Astrocyte of the cerebellum (primary cell): ENCODE measurements around the gene TMEM131.
"Not testable (repeated sequence)": the region's sequence is repeated elsewhere in the genome, so short reads cannot be mapped to it uniquely, and the experiment has no call there.

Experiments used
- DNase-seq: peaks from one replicate; pipeline ENCODE4 v3.0.0-alpha.2; 2011; ENCODE audit warnings: low read depth
- H3K4me3 ChIP-seq: 2 replicates; pipeline ENCODE4 v1.5.1; 2011; ENCODE audit warnings: mild to moderate bottlenecking, low read depth, low read length, moderate library complexity
- in situ Hi-C: cut with HindIII; loops from 2 replicates; pipeline ENCODE4 v1.10.0; 2017; ENCODE audit warnings: low sequenced_read_pairs
- TF ChIP-seq, protein P1 (sequence below): IDR thresholded peaks from 2 replicates; pipeline ENCODE4 v1.5.1; 2012; ENCODE audit warnings: low read length, low read depth, moderate library complexity, mild to moderate bottlenecking; ENCODE audit errors: missing control alignments

TMEM131 gene, protein sequence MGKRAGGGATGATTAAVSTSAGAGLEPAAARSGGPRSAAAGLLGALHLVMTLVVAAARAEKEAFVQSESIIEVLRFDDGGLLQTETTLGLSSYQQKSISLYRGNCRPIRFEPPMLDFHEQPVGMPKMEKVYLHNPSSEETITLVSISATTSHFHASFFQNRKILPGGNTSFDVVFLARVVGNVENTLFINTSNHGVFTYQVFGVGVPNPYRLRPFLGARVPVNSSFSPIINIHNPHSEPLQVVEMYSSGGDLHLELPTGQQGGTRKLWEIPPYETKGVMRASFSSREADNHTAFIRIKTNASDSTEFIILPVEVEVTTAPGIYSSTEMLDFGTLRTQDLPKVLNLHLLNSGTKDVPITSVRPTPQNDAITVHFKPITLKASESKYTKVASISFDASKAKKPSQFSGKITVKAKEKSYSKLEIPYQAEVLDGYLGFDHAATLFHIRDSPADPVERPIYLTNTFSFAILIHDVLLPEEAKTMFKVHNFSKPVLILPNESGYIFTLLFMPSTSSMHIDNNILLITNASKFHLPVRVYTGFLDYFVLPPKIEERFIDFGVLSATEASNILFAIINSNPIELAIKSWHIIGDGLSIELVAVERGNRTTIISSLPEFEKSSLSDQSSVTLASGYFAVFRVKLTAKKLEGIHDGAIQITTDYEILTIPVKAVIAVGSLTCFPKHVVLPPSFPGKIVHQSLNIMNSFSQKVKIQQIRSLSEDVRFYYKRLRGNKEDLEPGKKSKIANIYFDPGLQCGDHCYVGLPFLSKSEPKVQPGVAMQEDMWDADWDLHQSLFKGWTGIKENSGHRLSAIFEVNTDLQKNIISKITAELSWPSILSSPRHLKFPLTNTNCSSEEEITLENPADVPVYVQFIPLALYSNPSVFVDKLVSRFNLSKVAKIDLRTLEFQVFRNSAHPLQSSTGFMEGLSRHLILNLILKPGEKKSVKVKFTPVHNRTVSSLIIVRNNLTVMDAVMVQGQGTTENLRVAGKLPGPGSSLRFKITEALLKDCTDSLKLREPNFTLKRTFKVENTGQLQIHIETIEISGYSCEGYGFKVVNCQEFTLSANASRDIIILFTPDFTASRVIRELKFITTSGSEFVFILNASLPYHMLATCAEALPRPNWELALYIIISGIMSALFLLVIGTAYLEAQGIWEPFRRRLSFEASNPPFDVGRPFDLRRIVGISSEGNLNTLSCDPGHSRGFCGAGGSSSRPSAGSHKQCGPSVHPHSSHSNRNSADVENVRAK (N-terminal part only)

GRCh38 chr2:97995734-97996624 lies at the start of gene TMEM131:
TSS of gene TMEM131 (minus strand) at chr2:97995948. CDS start at chr2:97995662, 286 bp downstream.
- DNase-seq: peak; percentile 81
- TF ChIP-seq, protein P1, sequence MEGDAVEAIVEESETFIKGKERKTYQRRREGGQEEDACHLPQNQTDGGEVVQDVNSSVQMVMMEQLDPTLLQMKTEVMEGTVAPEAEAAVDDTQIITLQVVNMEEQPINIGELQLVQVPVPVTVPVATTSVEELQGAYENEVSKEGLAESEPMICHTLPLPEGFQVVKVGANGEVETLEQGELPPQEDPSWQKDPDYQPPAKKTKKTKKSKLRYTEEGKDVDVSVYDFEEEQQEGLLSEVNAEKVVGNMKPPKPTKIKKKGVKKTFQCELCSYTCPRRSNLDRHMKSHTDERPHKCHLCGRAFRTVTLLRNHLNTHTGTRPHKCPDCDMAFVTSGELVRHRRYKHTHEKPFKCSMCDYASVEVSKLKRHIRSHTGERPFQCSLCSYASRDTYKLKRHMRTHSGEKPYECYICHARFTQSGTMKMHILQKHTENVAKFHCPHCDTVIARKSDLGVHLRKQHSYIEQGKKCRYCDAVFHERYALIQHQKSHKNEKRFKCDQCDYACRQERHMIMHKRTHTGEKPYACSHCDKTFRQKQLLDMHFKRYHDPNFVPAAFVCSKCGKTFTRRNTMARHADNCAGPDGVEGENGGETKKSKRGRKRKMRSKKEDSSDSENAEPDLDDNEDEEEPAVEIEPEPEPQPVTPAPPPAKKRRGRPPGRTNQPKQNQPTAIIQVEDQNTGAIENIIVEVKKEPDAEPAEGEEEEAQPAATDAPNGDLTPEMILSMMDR: no peak
- peak within 1 kb of the TSS; percentile 77 for H3K4me3 ChIP-seq
- in situ Hi-C loops: no loop called here

DNA sequence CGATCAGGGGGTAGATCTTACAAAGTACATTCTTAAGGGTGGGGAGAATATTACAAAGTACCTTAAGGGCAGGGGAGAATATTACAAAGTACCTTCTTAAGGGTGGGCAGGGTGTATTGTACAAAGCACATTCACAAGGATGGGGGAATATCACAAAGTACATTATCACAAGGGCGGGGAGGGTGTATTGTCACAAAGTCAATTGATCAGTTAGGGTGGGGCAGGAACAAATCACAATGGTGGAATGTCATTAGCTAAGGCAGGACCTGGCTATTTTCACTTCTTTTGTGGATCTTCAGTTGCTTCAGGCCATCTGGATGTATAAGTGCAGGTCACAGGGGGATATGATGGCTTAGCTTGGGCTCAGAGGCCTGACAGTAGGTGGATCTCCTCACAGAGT lies 49.0 kb upstream of the TMEM131 start:
- H3K4me3 ChIP-seq, in situ Hi-C loops, DNase-seq: not testable (repeated sequence)

GRCh38 chr2:98043101-98043500 lies 47.4 kb upstream of the TMEM131 start:
- in situ Hi-C loops: no loop called here
- no peak overlapping the region for H3K4me3 ChIP-seq
- TF ChIP-seq, protein P1: no peak
- no peak for DNase-seq

- DNase-seq: no peak
- TF ChIP-seq, protein P1: no peak
- in situ Hi-C loops: no loop called here
- H3K4me3 ChIP-seq: no peak overlapping the region
These were observed 44.7 kb upstream of the TMEM131 start for GRCh38 chr2:98040331-98040939.

DNA sequence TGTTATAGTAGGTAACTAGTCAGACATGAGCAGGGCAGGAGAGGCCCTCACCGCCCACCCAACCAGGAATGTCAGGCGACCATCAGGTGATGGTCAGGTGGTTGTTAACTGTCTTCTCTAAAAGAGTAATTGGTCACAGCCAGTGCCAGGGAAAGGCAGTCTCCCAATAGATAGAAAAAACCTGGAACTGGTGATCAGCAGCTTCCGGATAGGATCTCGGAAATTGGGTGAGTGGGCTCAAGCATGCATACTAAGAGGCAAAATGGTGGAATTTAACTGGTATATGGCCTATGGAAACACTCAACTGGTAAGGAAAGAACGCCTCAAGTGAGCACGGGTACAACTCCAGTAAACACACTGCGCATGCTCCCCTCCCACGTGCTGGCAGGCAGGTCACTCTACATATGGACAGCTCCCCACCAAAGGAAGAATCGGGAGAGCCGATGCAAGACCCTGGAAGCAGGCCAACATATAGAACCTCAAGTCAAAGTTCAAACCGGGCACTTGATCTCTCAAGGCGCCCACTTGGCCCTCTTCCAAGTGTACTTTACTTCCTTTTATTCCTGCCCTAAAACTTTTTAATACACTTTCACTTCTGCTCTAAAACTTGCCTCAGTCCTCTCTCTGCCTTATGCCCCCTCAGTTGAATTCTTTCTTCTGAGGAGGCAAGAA lies 43.5 kb upstream of the TMEM131 start:
- no peak for DNase-seq
- in situ Hi-C loops: no loop called here

More for the DNA sequence above, 43.5 kb upstream of the TMEM131 start:
- no peak overlapping the region for H3K4me3 ChIP-seq
- TF ChIP-seq, protein P1: no peak
